ENCODE data around the gene GPR3.

The GPR3 gene

DNA sequence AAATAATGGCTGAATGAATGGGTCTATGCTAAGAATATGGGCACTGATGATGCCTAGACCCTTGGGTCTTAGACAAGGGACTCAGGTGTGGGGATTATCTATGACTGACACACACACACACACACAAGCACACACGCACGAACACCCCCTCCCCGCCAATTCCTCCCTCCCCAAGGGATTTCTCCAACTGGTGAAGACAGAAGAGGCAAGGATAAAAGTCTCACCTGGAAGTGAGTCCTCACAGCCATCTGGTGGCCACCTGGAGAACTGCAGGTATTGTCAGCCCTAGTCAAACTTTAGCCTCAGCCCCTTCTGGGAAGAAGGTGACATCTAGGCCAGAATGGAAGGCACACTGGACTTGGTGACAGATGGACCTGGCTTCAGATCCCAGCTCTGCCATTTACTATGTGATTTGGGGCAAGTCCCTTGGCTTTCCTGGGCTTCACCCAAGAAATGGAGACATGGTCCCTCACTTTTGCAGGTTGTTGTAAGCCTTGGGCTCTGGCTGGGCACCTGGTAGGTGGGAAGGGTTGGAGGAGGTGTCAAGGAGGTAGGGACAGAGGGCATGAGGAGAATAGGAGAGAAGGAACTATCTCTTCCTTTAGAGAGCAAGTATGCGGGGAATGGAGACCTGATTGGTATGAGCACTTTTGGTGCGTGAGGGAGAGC is 4.0 kb upstream of the GPR3 start:
- no peak for TF ChIP-seq CEBPB (IDR thresholded peaks at IDR 0.05)
- TF ChIP-seq RAD21 (IDR thresholded peaks at IDR 0.05; ENCODE audit: low read depth), result peak; percentile 91

- TF ChIP-seq, protein P1, sequence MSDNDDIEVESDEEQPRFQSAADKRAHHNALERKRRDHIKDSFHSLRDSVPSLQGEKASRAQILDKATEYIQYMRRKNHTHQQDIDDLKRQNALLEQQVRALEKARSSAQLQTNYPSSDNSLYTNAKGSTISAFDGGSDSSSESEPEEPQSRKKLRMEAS (IDR thresholded peaks at IDR 0.05), result no peak; the same call in 1 of the 2 replicates
- TF ChIP-seq CREB1 (IDR thresholded peaks at IDR 0.05; ENCODE audit: low read depth), result no peak
- TF ChIP-seq CEBPB (IDR thresholded peaks at IDR 0.05), result no peak
- TF ChIP-seq, protein P2, sequence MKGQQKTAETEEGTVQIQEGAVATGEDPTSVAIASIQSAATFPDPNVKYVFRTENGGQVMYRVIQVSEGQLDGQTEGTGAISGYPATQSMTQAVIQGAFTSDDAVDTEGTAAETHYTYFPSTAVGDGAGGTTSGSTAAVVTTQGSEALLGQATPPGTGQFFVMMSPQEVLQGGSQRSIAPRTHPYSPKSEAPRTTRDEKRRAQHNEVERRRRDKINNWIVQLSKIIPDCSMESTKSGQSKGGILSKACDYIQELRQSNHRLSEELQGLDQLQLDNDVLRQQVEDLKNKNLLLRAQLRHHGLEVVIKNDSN (IDR thresholded peaks at IDR 0.05), result peak; percentile 57
- peak; percentile 62; the same call in 1 of the 2 replicates for TF ChIP-seq NFIC (IDR thresholded peaks at IDR 0.05)
These were observed 819 bp upstream of the GPR3 start for GRCh38 chr1:27391511-27392095.

GRCh38 chr1:27392778-27393635 is 585 bp downstream of the GPR3 start:
- no peak for TF ChIP-seq FOXM1 (IDR thresholded peaks at IDR 0.05; ENCODE audit: borderline replicate concordance, low read depth)
- no peak for TF ChIP-seq TEAD4 (IDR thresholded peaks at IDR 0.05)
- no peak for TF ChIP-seq RAD21 (IDR thresholded peaks at IDR 0.05; ENCODE audit: low read depth)
- TF ChIP-seq EP300 (IDR thresholded peaks at IDR 0.05; ENCODE audit: borderline replicate concordance), result no peak
- no peak for TF ChIP-seq CREB1 (IDR thresholded peaks at IDR 0.05; ENCODE audit: low read depth)
- no peak; the same call in none of the 2 replicates for TF ChIP-seq ZBTB7A (IDR thresholded peaks at IDR 0.05; ENCODE audit: low read depth)
- TF ChIP-seq EGR1 (IDR thresholded peaks at IDR 0.05), result no peak

DNA sequence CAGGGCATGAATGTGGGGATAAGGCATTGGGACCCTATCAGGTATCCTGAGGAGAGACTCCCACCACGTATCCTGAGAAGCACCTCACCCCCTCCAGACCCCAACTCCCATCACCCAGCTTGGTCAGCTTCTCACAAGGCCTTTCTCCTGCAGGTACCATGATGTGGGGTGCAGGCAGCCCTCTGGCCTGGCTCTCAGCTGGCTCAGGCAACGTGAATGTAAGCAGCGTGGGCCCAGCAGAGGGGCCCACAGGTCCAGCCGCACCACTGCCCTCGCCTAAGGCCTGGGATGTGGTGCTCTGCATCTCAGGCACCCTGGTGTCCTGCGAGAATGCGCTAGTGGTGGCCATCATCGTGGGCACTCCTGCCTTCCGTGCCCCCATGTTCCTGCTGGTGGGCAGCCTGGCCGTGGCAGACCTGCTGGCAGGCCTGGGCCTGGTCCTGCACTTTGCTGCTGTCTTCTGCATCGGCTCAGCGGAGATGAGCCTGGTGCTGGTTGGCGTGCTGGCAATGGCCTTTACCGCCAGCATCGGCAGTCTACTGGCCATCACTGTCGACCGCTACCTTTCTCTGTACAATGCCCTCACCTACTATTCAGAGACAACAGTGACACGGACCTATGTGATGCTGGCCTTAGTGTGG is 1.3 kb downstream of the GPR3 start:
- TF ChIP-seq NFIC (IDR thresholded peaks at IDR 0.05), result no peak
- TF ChIP-seq, protein P2 (IDR thresholded peaks at IDR 0.05), result no peak
- no peak for TF ChIP-seq REST (IDR thresholded peaks at IDR 0.05; ENCODE audit: low read depth)
- no peak for TF ChIP-seq EGR1 (IDR thresholded peaks at IDR 0.05)
- TF ChIP-seq CEBPB (IDR thresholded peaks at IDR 0.05), result no peak
- no peak for TF ChIP-seq TAF1 (IDR thresholded peaks at IDR 0.05; ENCODE audit: low read depth)
- no peak for TF ChIP-seq CREB1 (IDR thresholded peaks at IDR 0.05; ENCODE audit: low read depth)
- TF ChIP-seq, protein P1 (IDR thresholded peaks at IDR 0.05), result no peak
- TF ChIP-seq EP300 (IDR thresholded peaks at IDR 0.05; ENCODE audit: borderline replicate concordance), result no peak
- TF ChIP-seq FOXM1 (IDR thresholded peaks at IDR 0.05; ENCODE audit: borderline replicate concordance, low read depth), result no peak
- TF ChIP-seq TEAD4 (IDR thresholded peaks at IDR 0.05), result no peak
- TF ChIP-seq TCF12 (IDR thresholded peaks at IDR 0.05; ENCODE audit: low read depth), result no peak
- TF ChIP-seq ZBTB7A (IDR thresholded peaks at IDR 0.05; ENCODE audit: low read depth), result no peak
- no peak for TF ChIP-seq YY1 (IDR thresholded peaks at IDR 0.05; ENCODE audit: low read depth)
- no peak for TF ChIP-seq RAD21 (IDR thresholded peaks at IDR 0.05; ENCODE audit: low read depth)

GRCh38 chr1:27394282-27394658 is 1.8 kb downstream of the GPR3 start:
- TF ChIP-seq EP300 (IDR thresholded peaks at IDR 0.05; ENCODE audit: borderline replicate concordance), result no peak

DNA sequence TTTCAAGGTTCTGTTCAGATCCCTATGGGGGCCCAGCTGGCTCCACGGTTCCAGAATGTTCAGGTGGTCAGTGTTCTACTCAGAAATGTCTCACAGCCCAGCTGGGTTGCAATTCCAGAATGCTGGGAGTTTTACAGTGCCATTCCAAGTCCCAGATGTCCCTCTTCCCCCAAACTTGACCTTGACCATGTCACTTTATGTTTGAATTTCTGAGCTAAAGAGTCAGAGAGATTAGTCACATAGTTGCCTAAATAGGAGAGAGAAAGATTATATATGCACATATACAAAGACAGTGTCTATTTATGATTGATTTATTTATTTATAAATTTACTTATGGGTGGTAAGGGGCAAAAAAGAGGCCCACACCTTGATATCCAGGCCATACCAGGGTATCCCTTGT is 2.5 kb downstream of the GPR3 start:
- TF ChIP-seq REST (IDR thresholded peaks at IDR 0.05; ENCODE audit: low read depth) (no peak), CEBPB (IDR thresholded peaks at IDR 0.05) (no peak), EP300 (IDR thresholded peaks at IDR 0.05; ENCODE audit: borderline replicate concordance) (no peak), YY1 (IDR thresholded peaks at IDR 0.05; ENCODE audit: low read depth) (no peak), TCF12 (IDR thresholded peaks at IDR 0.05; ENCODE audit: low read depth) (no peak), EGR1 (IDR thresholded peaks at IDR 0.05) (no peak), ZBTB7A (IDR thresholded peaks at IDR 0.05; ENCODE audit: low read depth) (no peak), FOXM1 (IDR thresholded peaks at IDR 0.05; ENCODE audit: borderline replicate concordance, low read depth) (no peak), CREB1 (IDR thresholded peaks at IDR 0.05; ENCODE audit: low read depth) (no peak)
- TF ChIP-seq, protein P1 (IDR thresholded peaks at IDR 0.05), result no peak

Measured in Ishikawa (cell line).